Liver (tissue), 9 donors: Measurements from ENCODE around the gene COQ9. TPM values are rescaled to one million over a fixed set of nuclear protein-coding genes. Genes with fewer than 3 reads are reported as not detected.

Experiments
- DNase-seq: peaks from one replicate; pipeline ENCODE4 v3.0.0-alpha.2; 2017; ENCODE audit warnings: low spot score
- H3K27ac ChIP-seq, 2 donors: one replicate each; pipeline ENCODE4 v1.7.0; 2013; ENCODE audit warnings: inconsistent platforms in 2 of 2, low read length in 2 of 2, control low read depth in 1 of 2, low read depth in 1 of 2, mild to moderate bottlenecking in 1 of 2
- H3K27me3 ChIP-seq, 4 donors: one replicate each; pipeline versions ENCODE4 v1.6.1 to v1.7.0; 2013; ENCODE audit warnings: low read length in 3 of 4, inconsistent platforms in 1 of 4, mild to moderate bottlenecking in 1 of 4, moderate library complexity in 1 of 4; ENCODE audit not compliant: control insufficient read depth in 4 of 4, insufficient read depth in 4 of 4
- H3K36me3 ChIP-seq, 4 donors: one replicate each; pipeline versions ENCODE4 v1.6.1 to v1.7.0; 2013; ENCODE audit warnings: low read length in 3 of 4, mild to moderate bottlenecking in 3 of 4, low read depth in 1 of 4, moderate library complexity in 1 of 4; ENCODE audit not compliant: control insufficient read depth in 4 of 4, insufficient read depth in 3 of 4
- H3K4me1 ChIP-seq, 4 donors: one replicate each; pipeline versions ENCODE4 v1.6.1 to v1.7.0; 2013; ENCODE audit warnings: low read length in 3 of 4, mild to moderate bottlenecking in 3 of 4, moderate library complexity in 1 of 4; ENCODE audit not compliant: control insufficient read depth in 4 of 4, insufficient read depth in 4 of 4
- H3K4me3 ChIP-seq, 3 donors: one replicate each; pipeline versions ENCODE4 v1.6.1 to v1.7.0; 2013; ENCODE audit warnings: low read length in 3 of 3, control low read depth in 1 of 3, low read depth in 1 of 3, mild to moderate bottlenecking in 1 of 3
- H3K9ac ChIP-seq, 2 donors: one replicate each; pipeline ENCODE4 v1.7.0; 2013; ENCODE audit warnings: low read length in 2 of 2, mild to moderate bottlenecking in 2 of 2, moderate library complexity in 2 of 2, control low read depth in 1 of 2, low read depth in 1 of 2
- H3K9me3 ChIP-seq, 4 donors: one replicate each; pipeline versions ENCODE4 v1.6.1 to v1.7.0; 2013; ENCODE audit warnings: low read length in 3 of 4; ENCODE audit not compliant: control insufficient read depth in 4 of 4
- EGR1 ChIP-seq, 2 donors: IDR thresholded peaks; 2 replicates each; pipeline ENCODE4 v1.6.1; 2016 to 2018; ENCODE audit warnings: antibody characterized with exemption in 2 of 2, low read depth in 2 of 2
- FOXA2 ChIP-seq: IDR thresholded peaks from 2 replicates; pipeline ENCODE4 v1.6.1; 2016; ENCODE audit warnings: antibody characterized with exemption
- GABPA ChIP-seq, 2 donors: IDR thresholded peaks in 1 of 2; conservative IDR thresholded peaks in 1 of 2; 2 replicates each; pipeline ENCODE4 v1.6.1; 2016; ENCODE audit warnings: antibody characterized with exemption in 2 of 2, mild to moderate bottlenecking in 1 of 2, moderate library complexity in 1 of 2
- HNF4A ChIP-seq, 2 donors: conservative IDR thresholded peaks; 2 replicates each; pipeline ENCODE4 v1.6.1; 2016; ENCODE audit warnings: antibody characterized with exemption in 2 of 2, mild to moderate bottlenecking in 2 of 2
- HNF4G ChIP-seq: IDR thresholded peaks from 2 replicates; pipeline ENCODE4 v1.6.1; 2016; ENCODE audit warnings: antibody characterized with exemption
- JUND ChIP-seq, 2 donors: IDR thresholded peaks; 2 replicates each; pipeline ENCODE4 v1.6.1; 2016; ENCODE audit warnings: antibody characterized with exemption in 2 of 2
- NR2F2 ChIP-seq: IDR thresholded peaks from 2 replicates; pipeline ENCODE4 v1.6.1; 2016; ENCODE audit warnings: antibody characterized with exemption
- RAD21 ChIP-seq, 2 donors: IDR thresholded peaks; 2 replicates each; pipeline ENCODE4 v1.6.1; 2016; ENCODE audit warnings: antibody characterized with exemption in 2 of 2, mild to moderate bottlenecking in 2 of 2
- RXRA ChIP-seq, 2 donors: IDR thresholded peaks; 2 replicates each; pipeline ENCODE4 v1.6.1; 2017 to 2018; ENCODE audit warnings: antibody characterized with exemption in 2 of 2, mild to moderate bottlenecking in 1 of 2
- SP1 ChIP-seq: IDR thresholded peaks from 2 replicates; pipeline ENCODE4 v1.6.1; 2018; ENCODE audit warnings: antibody characterized with exemption, mild to moderate bottlenecking
- TAF1 ChIP-seq: conservative IDR thresholded peaks from 2 replicates; pipeline ENCODE4 v1.6.1; 2016; ENCODE audit warnings: antibody characterized with exemption, mild to moderate bottlenecking
- YY1 ChIP-seq: IDR thresholded peaks from 2 replicates; pipeline ENCODE4 v1.6.1; 2016; ENCODE audit warnings: antibody characterized with exemption, mild to moderate bottlenecking
- WGBS: extraction: QIAGEN DNeasy Blood & Tissue Kit; methylation state at CpG from one replicate; pipeline ENCODE4 v1.1.7; 2013; 5-methylcytosine and 5-hydroxymethylcytosine counted together
- polyA plus RNA-seq, 2 donors: library from polyadenylated mRNA; stranded (reverse) in 1 of 2; unstranded in 1 of 2; fragments of 200-250 nt in 1 of 2; fragments of >200 nt in 1 of 2; fragmentation: Nextera tagmentation in 1 of 2; extraction: Ambion mirVana in 1 of 2; gene quantifications; one replicate each; pipeline versions ENCODE4 v1.2.1 to v1.2.3, GENCODE V29; 2013 to 2015
- total RNA-seq, 2 donors: library from RNA; depleted of rRNA; stranded (reverse); fragments of >200 nt; gene quantifications; one replicate each; pipeline ENCODE4 v1.2.3, GENCODE V29; 2014
- TF ChIP-seq, protein P1 (sequence below): IDR thresholded peaks from 2 replicates; pipeline ENCODE4 v1.6.1; 2016; ENCODE audit warnings: antibody characterized with exemption
- TF ChIP-seq, protein P2 (sequence below): IDR thresholded peaks from 2 replicates; pipeline ENCODE4 v1.6.1; 2016; ENCODE audit warnings: antibody characterized with exemption
- TF ChIP-seq, protein P3 (sequence below): fragments of 150-350 bp; IDR thresholded peaks from 2 replicates; pipeline ENCODE4 v1.5.1; 2017; ENCODE audit warnings: improper control_type of control experiment, low read depth, low read length; ENCODE audit not compliant: missing input control
- TF ChIP-seq, protein P4 (sequence below): IDR thresholded peaks from 2 replicates; pipeline ENCODE4 v1.6.1; 2016; ENCODE audit warnings: antibody characterized with exemption, mild to moderate bottlenecking
- TF ChIP-seq, protein P5 (sequence below): IDR thresholded peaks from 2 replicates; pipeline ENCODE4 v1.6.1; 2016; ENCODE audit warnings: antibody characterized with exemption
- donor health status: healthy.
- donor health status: healthy.
- donor health status: healthy.
- donor health status: healthy.
- donor health status: healthy.

COQ9 gene
- total and polyA plus RNA-seq, 4 donors = 21.0 to 81.5 (median 58.0) TPM

DNA sequence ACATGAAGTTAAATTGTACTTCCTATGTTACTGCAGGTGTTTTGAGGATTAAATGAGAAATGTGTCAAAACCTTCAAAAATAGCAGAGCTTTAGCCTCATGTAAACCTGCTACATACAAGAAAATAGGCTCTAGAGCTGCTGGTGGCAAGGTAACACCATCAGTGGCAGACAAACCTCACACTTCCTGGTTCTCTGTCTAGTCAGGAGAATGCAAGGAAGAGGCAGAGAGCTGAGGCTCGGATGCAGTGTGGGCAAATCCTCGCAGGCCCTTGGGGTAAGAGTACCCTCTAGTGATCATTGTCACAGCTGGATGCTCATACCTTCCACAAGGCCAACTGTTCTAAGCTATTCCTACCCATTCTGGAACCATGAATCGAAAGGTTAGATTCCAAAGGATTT, 14.3 kb upstream of the COQ9 start:
- Histone ChIP-seq H3K9me3 (no peaks in the 10 kb centered on the region), H3K36me3 (peaks cover 25 to 78% (median 60%) of the 10 kb centered on the region in 4 donors), H3K27me3 (no peaks in the 10 kb centered on the region), H3K9ac (no peak overlapping the region), H3K4me1 (peaks cover 0 to 3% (median under 1%) of the 10 kb centered on the region in 4 donors), H3K27ac (no peak overlapping the region), H3K4me3 (no peak overlapping the region)
- DNase-seq = no peak
- WGBS = 93% methylated on average over 3 of the region's 3 CpGs
- TF ChIP-seq GABPA (IDR thresholded peaks at IDR 0.05 in 1 of 2, conservative IDR thresholded peaks at IDR 0.05 in 1 of 2) (no peak), HNF4A (conservative IDR thresholded peaks at IDR 0.05) (no peak), JUND (IDR thresholded peaks at IDR 0.05) (no peak), EGR1 (IDR thresholded peaks at IDR 0.05; ENCODE audit: low read depth in 2 of 2) (no peak), RXRA (IDR thresholded peaks at IDR 0.05) (no peak), NR2F2 (no peak), TAF1 (no peak), YY1 (no peak), SP1 (no peak), HNF4G (no peak), RAD21 (IDR thresholded peaks at IDR 0.05) (no peak)
- TF ChIP-seq, protein P1, sequence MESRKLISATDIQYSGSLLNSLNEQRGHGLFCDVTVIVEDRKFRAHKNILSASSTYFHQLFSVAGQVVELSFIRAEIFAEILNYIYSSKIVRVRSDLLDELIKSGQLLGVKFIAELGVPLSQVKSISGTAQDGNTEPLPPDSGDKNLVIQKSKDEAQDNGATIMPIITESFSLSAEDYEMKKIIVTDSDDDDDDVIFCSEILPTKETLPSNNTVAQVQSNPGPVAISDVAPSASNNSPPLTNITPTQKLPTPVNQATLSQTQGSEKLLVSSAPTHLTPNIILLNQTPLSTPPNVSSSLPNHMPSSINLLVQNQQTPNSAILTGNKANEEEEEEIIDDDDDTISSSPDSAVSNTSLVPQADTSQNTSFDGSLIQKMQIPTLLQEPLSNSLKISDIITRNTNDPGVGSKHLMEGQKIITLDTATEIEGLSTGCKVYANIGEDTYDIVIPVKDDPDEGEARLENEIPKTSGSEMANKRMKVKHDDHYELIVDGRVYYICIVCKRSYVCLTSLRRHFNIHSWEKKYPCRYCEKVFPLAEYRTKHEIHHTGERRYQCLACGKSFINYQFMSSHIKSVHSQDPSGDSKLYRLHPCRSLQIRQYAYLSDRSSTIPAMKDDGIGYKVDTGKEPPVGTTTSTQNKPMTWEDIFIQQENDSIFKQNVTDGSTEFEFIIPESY = no peak
- TF ChIP-seq, protein P2, sequence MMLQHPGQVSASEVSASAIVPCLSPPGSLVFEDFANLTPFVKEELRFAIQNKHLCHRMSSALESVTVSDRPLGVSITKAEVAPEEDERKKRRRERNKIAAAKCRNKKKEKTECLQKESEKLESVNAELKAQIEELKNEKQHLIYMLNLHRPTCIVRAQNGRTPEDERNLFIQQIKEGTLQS = no peak
- TF ChIP-seq, protein P3, sequence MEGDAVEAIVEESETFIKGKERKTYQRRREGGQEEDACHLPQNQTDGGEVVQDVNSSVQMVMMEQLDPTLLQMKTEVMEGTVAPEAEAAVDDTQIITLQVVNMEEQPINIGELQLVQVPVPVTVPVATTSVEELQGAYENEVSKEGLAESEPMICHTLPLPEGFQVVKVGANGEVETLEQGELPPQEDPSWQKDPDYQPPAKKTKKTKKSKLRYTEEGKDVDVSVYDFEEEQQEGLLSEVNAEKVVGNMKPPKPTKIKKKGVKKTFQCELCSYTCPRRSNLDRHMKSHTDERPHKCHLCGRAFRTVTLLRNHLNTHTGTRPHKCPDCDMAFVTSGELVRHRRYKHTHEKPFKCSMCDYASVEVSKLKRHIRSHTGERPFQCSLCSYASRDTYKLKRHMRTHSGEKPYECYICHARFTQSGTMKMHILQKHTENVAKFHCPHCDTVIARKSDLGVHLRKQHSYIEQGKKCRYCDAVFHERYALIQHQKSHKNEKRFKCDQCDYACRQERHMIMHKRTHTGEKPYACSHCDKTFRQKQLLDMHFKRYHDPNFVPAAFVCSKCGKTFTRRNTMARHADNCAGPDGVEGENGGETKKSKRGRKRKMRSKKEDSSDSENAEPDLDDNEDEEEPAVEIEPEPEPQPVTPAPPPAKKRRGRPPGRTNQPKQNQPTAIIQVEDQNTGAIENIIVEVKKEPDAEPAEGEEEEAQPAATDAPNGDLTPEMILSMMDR = no peak
- TF ChIP-seq, protein P4, sequence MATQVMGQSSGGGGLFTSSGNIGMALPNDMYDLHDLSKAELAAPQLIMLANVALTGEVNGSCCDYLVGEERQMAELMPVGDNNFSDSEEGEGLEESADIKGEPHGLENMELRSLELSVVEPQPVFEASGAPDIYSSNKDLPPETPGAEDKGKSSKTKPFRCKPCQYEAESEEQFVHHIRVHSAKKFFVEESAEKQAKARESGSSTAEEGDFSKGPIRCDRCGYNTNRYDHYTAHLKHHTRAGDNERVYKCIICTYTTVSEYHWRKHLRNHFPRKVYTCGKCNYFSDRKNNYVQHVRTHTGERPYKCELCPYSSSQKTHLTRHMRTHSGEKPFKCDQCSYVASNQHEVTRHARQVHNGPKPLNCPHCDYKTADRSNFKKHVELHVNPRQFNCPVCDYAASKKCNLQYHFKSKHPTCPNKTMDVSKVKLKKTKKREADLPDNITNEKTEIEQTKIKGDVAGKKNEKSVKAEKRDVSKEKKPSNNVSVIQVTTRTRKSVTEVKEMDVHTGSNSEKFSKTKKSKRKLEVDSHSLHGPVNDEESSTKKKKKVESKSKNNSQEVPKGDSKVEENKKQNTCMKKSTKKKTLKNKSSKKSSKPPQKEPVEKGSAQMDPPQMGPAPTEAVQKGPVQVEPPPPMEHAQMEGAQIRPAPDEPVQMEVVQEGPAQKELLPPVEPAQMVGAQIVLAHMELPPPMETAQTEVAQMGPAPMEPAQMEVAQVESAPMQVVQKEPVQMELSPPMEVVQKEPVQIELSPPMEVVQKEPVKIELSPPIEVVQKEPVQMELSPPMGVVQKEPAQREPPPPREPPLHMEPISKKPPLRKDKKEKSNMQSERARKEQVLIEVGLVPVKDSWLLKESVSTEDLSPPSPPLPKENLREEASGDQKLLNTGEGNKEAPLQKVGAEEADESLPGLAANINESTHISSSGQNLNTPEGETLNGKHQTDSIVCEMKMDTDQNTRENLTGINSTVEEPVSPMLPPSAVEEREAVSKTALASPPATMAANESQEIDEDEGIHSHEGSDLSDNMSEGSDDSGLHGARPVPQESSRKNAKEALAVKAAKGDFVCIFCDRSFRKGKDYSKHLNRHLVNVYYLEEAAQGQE = no peak
- TF ChIP-seq, protein P5, sequence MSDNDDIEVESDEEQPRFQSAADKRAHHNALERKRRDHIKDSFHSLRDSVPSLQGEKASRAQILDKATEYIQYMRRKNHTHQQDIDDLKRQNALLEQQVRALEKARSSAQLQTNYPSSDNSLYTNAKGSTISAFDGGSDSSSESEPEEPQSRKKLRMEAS = no peak

DNA sequence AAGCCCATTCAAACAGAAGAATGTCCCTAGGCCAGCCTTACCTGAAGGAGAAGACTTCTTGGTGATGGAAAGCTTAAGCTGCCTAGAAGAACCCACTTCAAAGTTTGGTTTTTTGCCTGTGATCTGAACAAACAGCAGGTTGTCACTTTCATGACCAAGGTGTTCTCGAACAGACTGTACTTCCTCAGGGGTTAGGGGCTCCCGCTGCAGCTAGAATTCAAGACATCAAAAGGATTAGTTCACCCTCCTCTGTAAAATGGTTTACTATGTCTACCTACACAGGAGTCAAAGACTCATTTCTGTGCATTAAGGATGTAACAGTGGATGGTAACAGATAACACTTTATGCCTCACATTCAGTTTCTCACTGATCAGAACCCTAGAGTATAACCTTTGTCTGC, 13.3 kb upstream of the COQ9 start:
- H3K9me3 ChIP-seq = no peaks in the 10 kb centered on the region
- peaks cover 24 to 78% (median 57%) of the 10 kb centered on the region in 4 donors for H3K36me3 ChIP-seq
- 96% methylated on average over 2 of the region's 2 CpGs for WGBS
- H3K27ac ChIP-seq = no peak overlapping the region
- TF ChIP-seq, protein P3 = no peak
- TF ChIP-seq FOXA2 (no peak), YY1 (no peak), GABPA (IDR thresholded peaks at IDR 0.05 in 1 of 2, conservative IDR thresholded peaks at IDR 0.05 in 1 of 2) (no peak)
- DNase-seq = no peak
- peaks cover 0 to 3% (median under 1%) of the 10 kb centered on the region in 4 donors for H3K4me1 ChIP-seq
- H3K4me3 ChIP-seq = no peak overlapping the region
- H3K9ac ChIP-seq = no peak overlapping the region
- no peaks in the 10 kb centered on the region for H3K27me3 ChIP-seq
